Esophagus muscularis mucosa (tissue), 2 donors: ENCODE data around the gene CBR3.

ENCODE experiments used
- POLR2A ChIP-seq: fragments of 450-650 bp; IDR thresholded peaks from one replicate; pipeline ENCODE4 v1.6.1; 2017; ENCODE audit warnings: antibody characterized with exemption, moderate library complexity, mild to moderate bottlenecking, low read depth
- POLR2AphosphoS5 ChIP-seq, 2 donors: sonication (generic); formaldehyde crosslinking; IDR thresholded peaks; one replicate each; pipeline ENCODE4 v1.6.1; 2017; ENCODE audit warnings: antibody characterized with exemption in 2 of 2

DNA sequence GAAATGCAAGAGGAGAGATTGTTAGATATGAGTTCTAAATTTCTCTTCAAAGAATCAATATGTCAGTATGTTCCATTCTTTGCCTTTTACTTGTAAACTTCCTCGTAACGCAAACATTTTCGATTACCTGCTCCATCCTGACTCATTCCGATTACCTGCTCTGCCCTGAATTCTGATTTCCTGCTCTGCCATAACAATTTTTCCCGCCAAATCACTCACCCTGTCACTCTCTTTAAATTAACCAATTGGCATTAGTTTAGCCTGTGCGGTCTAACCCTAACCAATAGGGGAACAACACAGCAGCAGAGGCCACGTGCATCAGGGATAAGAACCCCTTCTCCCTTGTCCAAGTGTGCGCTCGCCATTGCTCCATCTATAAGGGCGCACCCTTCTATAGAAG lies 25.0 kb upstream of the CBR3 start:
- TF ChIP-seq POLR2A (no peak), POLR2AphosphoS5 (IDR thresholded peaks at IDR 0.05) (no peak)
